ENCODE data around the gene SHB.

DNA sequence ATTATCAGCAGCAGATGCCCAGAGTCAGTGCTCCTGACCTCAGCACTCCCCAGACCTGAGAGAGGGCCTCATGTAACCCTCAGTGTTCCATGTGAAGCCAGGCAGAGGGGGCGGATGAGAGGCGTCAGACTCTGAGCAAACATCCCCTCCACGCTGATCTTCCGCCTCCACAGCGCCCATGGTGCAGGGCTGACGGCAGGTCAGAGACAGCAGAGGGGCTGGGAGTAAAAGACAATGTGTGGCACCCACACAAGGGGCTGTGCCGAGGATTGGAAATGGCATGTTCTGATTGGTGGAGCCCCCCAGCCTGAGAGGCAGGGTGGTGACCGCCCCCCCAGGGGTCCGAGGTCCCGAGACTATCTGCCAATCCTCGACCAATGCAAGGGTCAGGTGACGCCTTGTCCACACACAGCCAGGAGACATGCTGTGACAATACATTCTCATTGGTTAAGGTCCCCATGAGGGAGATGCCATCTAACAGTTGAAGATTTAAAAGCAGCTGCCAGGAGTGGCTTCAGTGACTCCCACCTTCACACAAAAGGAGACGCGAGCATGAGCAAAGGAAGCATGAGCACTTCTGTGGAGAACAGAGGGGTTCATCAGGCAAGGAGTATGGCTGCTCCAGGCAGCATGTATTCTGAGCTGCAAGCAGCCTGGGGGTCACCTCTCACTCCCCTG is 145.8 kb downstream of the SHB start:
- TF ChIP-seq, protein P1, sequence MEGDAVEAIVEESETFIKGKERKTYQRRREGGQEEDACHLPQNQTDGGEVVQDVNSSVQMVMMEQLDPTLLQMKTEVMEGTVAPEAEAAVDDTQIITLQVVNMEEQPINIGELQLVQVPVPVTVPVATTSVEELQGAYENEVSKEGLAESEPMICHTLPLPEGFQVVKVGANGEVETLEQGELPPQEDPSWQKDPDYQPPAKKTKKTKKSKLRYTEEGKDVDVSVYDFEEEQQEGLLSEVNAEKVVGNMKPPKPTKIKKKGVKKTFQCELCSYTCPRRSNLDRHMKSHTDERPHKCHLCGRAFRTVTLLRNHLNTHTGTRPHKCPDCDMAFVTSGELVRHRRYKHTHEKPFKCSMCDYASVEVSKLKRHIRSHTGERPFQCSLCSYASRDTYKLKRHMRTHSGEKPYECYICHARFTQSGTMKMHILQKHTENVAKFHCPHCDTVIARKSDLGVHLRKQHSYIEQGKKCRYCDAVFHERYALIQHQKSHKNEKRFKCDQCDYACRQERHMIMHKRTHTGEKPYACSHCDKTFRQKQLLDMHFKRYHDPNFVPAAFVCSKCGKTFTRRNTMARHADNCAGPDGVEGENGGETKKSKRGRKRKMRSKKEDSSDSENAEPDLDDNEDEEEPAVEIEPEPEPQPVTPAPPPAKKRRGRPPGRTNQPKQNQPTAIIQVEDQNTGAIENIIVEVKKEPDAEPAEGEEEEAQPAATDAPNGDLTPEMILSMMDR (conservative IDR thresholded peaks at IDR 0.05; ENCODE audit: low read depth, low read length) = no peak
- no peak for TF ChIP-seq EZH2 (IDR thresholded peaks at IDR 0.05; ENCODE audit: borderline replicate concordance, low read depth, low read length, poor library complexity, severe bottlenecking)

Measured in A673 (cell line).